ENCODE data around the gene TRABD. TPM values are rescaled to one million over a fixed set of nuclear protein-coding genes. Genes with fewer than 3 reads are reported as not detected.

TRABD gene
- total RNA-seq, 6 donors from 2014 or later: 32.9 to 88.0 (median 56.3) TPM

- ATAC-seq (ENCODE audit: low FRiP score in 2 of 2) (no peak), DNase-seq (peak in 1 of 2 donors; percentile 65)
- no peak for TF ChIP-seq EP300 (IDR thresholded peaks at IDR 0.05)
- TF ChIP-seq CTCF (IDR thresholded peaks at IDR 0.05): no peak
- TF ChIP-seq POLR2A (IDR thresholded peaks at IDR 0.05): no peak
- TF ChIP-seq POLR2AphosphoS5 (IDR thresholded peaks at IDR 0.05): no peak
- H3K4me1 ChIP-seq: no peaks in the 10 kb centered on the region
- H3K27ac ChIP-seq: no peak overlapping the region
- no peak overlapping the region for H3K4me3 ChIP-seq
- H3K9me3 ChIP-seq: no peaks in the 10 kb centered on the region
- 81 to 91% methylated on average over 17 to 24 of the region's 25 CpGs for WGBS, 2 donors
- H3K36me3 ChIP-seq: no peaks in the 10 kb centered on the region
- H3K27me3 ChIP-seq: no peaks in the 10 kb centered on the region
These were observed 32.5 kb upstream of the TRABD start for GRCh38 chr22:50153056-50153755.

- TF ChIP-seq CTCF (IDR thresholded peaks at IDR 0.05): no peak
- TF ChIP-seq POLR2AphosphoS5 (IDR thresholded peaks at IDR 0.05): no peak
- TF ChIP-seq POLR2A (IDR thresholded peaks at IDR 0.05): no peak
- TF ChIP-seq EP300 (IDR thresholded peaks at IDR 0.05): no peak
- Histone ChIP-seq H3K36me3 (no peaks in the 10 kb centered on the region), H3K4me3 (no peak overlapping the region), H3K27me3 (no peaks in the 10 kb centered on the region), H3K4me1 (no peaks in the 10 kb centered on the region), H3K9me3 (no peaks in the 10 kb centered on the region), H3K27ac (no peak overlapping the region)
- WGBS, 2 donors: 81 to 84% methylated on average over 5 to 6 of the region's 7 CpGs
- DNase-seq (no peak), ATAC-seq (ENCODE audit: low FRiP score in 2 of 2) (no peak)
These were observed 32.0 kb upstream of the TRABD start for GRCh38 chr22:50153756-50154140.

- Histone ChIP-seq H3K27me3 (no peaks in the 10 kb centered on the region), H3K27ac (no peak overlapping the region), H3K36me3 (no peaks in the 10 kb centered on the region), H3K9me3 (no peaks in the 10 kb centered on the region), H3K4me3 (no peak overlapping the region), H3K4me1 (no peaks in the 10 kb centered on the region)
- 67 to 69% methylated on average over 15 to 21 of the region's 21 CpGs for WGBS, 2 donors
- ATAC-seq (ENCODE audit: low FRiP score in 2 of 2) (peak; percentile 56 to 89), DNase-seq (peak; percentile 80 to 84)
- TF ChIP-seq POLR2AphosphoS5 (IDR thresholded peaks at IDR 0.05): peak in 1 of 2 donors; percentile 8
- TF ChIP-seq EP300 (IDR thresholded peaks at IDR 0.05): no peak
- TF ChIP-seq POLR2A (IDR thresholded peaks at IDR 0.05): peak in 1 of 4 donors; percentile 24
- TF ChIP-seq CTCF (IDR thresholded peaks at IDR 0.05): no peak
These were observed 27.9 kb upstream of the TRABD start for GRCh38 chr22:50157709-50158375.

- H3K4me3 ChIP-seq: no peak overlapping the region
- no peaks in the 10 kb centered on the region for H3K36me3 ChIP-seq
- TF ChIP-seq EP300 (IDR thresholded peaks at IDR 0.05) (no peak), CTCF (IDR thresholded peaks at IDR 0.05) (no peak), POLR2A (IDR thresholded peaks at IDR 0.05) (no peak), POLR2AphosphoS5 (IDR thresholded peaks at IDR 0.05) (no peak)
- no peak overlapping the region for H3K27ac ChIP-seq
- WGBS, 2 donors: 78 to 87% methylated on average over 6 to 7 of the region's 7 CpGs
- ATAC-seq (ENCODE audit: low FRiP score in 2 of 2): no peak
- no peak for DNase-seq
- no peaks in the 10 kb centered on the region for H3K4me1 ChIP-seq
- H3K27me3 ChIP-seq: no peaks in the 10 kb centered on the region
- no peaks in the 10 kb centered on the region for H3K9me3 ChIP-seq
These were observed 24.8 kb upstream of the TRABD start for GRCh38 chr22:50160947-50161346.
